Activated effector memory CD4-positive, alpha-beta T cell treated with Interleukin-2 at 50 U/mL for 16 hours (primary cell): Measurements from ENCODE around the gene GRAP2.
A peak's percentile ranks its signal among the peaks of the same experiment; 100 is the strongest.
"Not testable (repeated sequence)": the region's sequence is repeated elsewhere in the genome, so short reads cannot be mapped to it uniquely, and the experiment has no call there.

ENCODE experiments used
- DNase-seq: peaks from one replicate; pipeline ENCODE4 v3.0.0-alpha.2; 2020

The GRAP2 gene

DNA sequence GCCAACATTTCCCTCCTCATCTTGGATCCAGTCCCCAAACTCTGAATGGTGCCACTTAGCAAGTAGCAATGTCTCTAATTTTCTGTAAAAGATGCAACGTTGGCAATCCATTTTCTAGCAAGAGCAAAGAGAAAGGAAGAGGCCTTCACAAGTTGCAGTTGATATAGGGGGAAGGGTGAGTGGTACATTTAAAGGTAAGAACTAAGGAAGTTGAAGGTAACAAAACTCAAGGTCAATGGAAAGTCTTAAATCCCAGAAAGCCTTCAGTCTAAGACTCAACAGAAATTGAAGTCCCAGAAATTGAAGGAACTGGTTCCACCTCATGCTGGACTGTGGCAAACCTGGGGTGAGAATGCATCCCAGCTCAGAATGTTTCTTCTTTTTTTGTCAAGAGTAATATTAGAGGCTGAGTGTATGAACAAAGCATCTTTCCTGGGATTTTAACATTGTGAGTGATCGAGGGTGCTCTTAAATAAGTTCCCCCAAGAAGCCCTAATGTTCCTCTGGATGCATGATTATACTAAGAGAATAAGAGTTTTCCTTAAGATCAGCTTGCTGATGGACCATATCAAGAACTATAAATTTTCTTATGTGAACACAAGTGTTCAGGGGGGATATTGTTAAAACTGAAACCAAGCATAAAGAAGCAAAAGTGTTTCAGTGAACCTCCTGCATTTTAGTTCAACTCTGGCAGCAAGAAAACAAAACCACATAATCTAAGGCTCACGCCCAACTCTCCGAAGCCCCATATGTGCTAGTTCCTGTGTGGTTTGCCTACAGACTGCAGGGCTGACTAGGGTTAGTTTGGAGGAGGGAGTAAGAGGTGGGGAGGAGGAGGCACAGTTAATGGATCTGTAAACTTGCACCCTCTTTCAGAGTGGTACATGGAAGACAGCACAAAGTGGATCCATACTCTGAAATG is at the start of gene GRAP2:
TSS of gene GRAP2 (plus strand) at position 779 of the 922 bp plus-strand sequence. CDS start 46,023 bp downstream, outside the sequence.
- peak; percentile 68 for DNase-seq

DNA sequence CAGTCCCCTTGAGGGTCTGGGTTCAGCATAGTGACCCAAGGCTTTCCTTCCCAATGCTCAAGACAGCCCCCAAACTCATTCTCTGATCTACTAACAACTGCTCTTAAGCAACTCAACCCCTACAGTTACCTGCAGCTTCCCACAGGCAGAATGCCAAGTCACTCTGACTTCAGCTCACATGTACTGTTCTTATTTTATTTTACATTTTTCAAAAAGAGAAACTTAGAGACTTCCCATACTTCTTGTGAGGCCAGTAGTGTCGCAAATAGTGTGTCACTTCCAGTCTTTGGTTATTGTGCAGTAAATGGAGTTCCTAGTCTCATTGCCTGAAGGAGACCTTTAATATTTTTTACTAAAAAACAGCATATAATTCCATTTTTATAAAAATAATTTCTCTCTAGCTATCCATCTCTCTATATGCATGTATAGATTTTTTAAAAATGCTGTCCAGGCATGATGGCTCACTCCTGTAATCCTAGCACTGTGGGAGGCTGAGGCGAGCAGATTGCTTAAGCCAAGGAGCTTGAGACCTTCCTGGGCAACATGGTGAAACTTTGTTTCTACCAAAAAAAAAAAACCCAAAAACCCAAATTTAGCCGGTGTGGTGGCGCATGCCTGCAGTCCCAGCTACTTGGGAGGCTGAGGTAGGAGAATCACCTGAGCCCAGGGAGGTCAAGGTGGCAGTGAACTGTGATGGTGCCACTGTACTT is 49.1 kb upstream of the GRAP2 start:
- DNase-seq, result no peak

DNA sequence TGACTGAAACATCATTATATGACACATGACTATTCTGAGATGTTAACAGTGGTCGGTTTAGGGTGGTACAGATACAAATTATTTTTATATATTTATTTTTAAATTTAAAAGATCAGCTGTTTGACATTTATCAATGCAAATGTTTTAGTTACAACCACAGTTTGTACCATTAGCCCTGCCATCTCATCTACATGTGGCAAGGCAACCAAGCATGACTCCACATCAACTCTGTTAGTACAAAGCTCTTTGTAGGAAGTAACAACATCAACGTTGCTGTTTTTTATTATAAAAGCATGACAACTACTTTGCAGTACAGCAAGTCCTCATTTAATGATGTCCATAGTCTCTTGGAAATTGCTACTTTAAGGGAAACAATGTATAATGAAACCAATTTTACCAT is 48.1 kb upstream of the GRAP2 start:
- no peak for DNase-seq

DNA sequence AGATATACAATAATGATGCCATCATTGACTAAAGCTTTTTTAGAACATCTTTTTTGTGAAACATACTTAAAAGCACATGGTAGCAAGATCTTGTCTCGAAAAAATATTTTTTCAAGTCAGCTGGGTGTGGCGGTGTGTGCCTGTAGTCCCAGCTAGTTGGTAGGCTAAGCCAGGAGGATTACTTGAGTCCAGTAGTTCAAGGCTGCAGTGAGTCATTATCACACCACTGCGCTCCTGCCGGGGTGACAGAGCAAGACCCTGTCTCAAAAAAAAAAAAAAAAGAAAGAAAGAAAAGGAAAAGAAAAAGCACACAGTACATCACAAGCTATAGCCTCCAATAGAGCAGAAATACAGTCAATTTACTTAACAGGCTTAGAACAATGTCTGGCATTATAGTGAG is 44.3 kb upstream of the GRAP2 start:
- no peak for DNase-seq

DNA sequence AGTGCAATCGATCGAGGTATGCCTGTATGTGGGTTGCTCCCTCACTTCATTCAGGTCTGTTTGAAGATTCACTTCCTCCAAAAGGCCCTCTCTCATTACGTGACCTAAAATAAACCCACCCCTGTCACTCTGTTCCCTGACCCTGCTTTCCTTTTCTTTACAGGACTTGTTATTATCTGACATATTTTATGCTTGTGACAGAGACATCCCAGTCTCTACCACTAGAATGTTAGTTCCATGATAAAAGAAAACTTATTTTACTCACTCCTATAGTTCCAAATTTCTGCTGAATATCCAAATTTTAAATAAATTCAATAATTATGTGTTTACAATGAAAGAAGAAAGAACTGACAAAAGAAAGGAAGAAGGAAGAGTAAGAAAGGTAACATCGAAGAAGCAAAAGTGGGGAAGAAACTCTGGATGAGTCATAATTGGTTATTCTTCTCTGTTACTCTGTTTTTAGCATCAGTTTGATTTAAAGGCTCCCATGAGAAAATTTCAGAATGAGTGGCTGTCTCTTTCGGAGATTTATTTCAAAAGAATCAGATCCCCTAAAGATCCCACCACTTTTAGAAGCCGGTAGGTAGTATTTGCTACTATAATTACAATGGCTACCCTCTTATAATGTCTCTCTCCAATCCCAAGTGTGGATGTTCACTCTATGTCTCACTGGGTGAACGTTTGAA is 40.8 kb upstream of the GRAP2 start:
- DNase-seq, result no peak

DNA sequence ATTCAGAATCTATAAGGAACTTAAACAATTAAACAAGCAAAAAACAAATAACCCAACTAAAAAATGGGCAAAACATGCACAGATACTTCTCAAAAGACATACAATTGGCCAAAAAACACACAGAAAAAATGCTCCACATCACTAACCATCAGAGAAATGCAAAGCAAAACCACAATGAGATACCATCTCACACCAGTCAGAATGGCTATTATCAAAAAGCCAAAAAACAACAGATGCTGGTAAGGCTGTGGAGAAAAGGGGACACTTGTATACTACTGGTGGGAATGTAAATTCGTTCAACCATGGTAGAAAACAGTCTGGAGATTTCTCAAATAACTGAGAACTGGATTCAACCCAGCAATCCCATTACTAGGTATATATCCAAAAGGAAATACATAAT is 32.1 kb upstream of the GRAP2 start:
- no peak for DNase-seq

DNA sequence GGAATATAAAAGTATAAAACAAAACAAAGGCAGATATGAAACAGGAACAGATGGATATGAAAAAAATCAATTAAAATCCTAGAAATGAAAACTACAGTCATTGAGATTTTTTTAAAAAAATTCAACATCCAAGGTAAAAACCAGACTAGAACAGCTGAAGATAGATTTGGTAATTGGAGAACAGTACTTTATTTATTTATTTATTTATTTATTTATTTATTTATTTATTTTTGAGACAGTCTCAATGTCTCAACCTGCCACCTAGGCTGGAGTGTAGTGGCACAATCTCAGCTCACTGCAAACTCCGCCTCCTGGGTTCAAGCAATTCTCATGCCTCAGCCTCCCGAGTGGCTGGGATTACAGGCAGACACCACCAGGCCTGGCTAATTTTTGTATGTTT is 31.1 kb upstream of the GRAP2 start:
- DNase-seq, result not testable (repeated sequence)

DNA sequence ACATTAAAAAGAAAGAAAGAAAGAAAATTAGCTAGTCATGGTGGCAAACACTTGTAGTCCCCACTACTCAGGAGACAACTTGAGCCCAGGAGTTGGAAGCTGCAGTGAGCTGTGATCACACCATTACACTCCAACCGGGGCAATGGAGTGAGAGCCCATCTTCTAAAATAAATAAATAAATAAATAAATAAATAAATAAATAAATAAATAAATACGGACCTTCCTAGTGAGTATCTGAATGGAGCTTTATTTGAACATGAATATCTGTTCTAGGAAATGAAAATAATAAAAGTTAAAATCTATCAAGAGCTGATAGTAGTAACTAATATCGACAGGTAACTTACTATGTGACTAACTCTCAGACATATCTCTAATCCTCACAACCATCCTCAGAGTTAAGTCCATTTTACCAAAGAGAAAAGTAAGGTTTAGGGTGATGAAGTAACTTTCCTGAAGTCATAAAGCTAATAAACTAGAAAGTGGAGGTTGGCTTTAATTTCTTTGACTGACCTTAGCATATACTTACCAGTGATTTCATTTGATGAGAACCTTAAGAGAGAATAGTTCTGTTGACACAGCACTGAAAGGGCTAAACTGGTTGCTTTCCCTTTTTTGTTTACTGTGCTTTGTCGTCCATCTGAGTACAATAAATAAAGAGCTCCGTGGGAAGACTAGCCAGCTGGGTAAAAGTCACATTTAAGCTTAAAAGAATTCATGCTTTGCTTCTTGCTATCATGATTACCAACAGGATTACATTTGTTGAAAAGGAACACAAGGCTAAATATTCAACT is 29.7 kb upstream of the GRAP2 start:
- DNase-seq, result no peak

DNA sequence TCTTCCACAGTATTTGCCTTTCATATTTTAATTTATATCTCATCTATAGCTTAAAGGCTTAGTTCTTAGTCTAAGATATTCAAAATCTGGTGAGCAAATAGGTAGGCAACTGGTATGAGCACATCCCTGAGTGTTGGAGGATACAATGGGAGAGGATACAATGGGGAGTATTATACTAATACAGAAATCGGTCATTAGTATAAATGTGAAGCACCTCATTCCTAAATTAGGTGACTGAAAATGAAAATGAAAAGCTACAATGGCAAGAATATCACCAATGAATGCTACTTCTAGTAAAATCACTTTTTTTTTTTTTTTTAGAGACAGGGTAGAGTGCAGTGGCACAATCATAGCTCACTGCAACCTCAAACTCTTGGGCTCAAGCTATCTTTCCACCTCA is 28.3 kb upstream of the GRAP2 start:
- no peak for DNase-seq

DNA sequence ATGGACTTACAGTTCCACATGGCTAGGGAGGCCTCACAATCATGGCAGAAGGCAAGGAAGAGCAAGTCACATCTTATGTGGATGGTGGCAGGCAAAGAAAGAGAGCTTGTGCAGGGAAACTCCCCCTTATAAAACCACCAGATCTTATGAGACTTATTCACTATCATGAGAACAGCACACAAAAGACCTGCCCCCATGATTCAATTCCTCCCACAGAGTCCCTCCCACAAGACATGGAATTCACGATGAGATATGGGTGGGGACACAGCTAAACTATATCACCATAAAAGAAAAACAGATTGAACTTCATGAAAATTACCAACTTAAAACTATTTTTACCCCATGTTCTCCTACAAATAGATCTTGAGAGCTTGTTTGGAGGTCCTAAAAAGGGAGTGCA is 26.9 kb upstream of the GRAP2 start:
- no peak for DNase-seq

DNA sequence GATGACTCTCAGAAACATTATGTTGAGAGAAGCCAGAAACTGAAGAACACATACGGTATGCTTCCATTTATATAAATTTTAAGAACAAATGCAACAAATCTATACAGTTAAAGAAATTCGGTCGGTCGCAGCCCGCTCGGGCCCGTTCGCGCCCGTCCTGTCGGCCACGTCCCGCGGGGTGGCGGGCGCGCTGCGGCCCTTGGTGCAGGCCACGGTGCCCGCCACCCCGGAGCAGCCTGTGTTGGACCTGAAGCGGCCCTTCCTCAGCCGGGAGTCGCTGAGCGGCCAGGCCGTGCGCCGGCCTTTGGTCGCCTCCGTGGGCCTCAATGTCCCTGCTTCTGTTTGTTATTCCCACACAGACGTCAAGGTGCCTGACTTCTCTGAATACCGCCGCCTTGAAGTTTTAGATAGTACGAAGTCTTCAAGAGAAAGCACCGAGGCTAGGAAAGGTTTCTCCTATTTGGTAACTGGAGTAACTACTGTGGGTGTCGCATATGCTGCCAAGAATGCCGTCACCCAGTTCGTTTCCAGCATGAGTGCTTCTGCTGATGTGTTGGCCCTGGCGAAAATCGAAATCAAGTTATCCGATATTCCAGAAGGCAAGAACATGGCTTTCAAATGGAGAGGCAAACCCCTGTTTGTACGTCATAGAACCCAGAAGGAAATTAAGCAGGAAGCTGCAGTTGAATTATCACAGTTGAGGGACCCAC is 25.6 kb upstream of the GRAP2 start:
- DNase-seq, result not testable (repeated sequence)

DNA sequence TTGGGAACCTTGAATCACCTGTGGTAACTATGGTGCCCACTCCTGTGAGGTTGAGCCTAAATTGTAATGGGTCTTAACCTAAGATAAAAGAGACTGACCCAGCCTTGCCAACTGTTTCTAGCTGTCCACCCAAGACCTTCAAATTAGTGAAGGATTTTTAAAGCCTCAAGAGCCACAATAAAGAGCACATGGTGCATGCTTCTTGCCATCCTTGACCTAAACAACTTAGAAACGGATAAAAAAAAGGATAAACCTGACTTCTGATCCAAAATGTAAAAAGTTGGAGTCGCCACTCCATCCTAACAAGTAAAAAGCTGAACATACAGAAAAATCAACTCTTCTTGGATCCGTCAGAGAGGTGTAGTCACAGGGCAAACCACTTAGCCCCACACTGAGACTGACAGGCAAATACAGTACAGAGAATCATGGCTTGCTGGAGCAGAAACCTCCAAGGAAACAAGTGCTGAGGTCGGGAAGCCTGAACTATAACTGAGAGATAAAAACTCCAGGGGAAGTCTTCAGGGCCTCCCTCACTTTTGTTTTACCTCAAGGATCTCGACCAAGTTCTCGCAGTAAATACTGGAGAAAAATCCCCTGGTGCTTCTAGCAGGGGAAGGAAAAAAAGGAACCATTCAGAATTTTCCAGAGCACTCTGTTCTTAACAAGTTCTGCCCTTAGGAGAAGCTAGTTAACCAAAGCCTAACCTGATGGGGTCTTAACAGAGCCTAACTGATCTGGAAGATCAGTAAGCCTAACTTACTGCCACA is 23.6 kb upstream of the GRAP2 start:
- DNase-seq, result no peak

DNA sequence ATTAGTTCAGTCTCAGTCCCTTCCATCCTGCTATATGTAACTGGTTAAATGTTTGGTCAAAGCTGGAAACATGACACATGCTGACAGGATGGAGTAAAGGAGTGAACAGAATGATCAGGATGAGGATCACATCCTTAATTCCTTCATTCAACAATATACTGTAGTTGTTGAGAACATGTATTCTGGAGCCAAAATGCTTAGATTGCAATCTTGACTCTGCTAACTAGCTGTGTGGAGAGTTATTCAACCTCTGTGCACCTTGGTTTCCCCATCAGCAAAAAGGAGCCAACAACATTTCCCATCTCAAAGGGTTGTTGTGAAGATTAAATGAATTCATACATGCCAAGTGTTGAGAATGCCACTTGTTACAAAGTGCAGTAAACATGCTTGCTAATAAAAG is 20.2 kb upstream of the GRAP2 start:
- no peak for DNase-seq

DNA sequence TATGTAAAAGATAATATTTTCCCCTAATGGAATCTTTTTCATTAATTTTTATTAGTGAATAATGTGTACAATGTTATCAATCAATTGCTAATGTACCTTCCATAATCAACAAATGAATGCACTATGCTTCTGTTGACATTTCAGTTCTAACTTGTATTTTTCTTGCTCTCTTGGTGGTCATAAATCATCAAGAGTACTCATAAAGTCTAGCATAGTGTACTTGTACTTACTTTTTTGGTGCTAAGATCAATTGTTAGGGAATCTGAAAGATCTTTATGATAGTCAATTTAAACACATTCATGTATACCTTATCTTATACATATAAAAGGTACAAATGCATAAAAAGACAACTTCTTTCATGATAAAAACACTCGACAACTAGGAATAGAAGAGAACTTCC is 17.8 kb upstream of the GRAP2 start:
- DNase-seq, result no peak

DNA sequence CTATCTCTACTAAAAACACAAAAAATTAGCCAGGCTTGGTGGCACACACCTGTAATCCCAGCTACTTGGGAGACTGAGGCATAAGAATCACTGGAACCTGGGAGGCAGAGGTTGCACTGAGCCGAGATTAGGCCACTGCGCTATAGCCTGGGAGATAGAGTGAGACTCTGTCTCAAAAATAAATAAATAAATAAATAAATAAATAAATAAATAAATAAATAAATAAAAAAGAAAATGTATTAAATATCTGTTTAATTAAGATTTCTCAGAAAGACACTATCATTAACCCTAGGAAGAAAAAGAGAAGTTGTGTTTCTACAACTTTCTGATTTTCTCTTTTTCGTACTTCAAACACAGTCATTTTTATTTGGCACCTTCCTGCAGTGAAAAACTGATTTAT is 11.0 kb upstream of the GRAP2 start:
- DNase-seq, result not testable (repeated sequence)

DNA sequence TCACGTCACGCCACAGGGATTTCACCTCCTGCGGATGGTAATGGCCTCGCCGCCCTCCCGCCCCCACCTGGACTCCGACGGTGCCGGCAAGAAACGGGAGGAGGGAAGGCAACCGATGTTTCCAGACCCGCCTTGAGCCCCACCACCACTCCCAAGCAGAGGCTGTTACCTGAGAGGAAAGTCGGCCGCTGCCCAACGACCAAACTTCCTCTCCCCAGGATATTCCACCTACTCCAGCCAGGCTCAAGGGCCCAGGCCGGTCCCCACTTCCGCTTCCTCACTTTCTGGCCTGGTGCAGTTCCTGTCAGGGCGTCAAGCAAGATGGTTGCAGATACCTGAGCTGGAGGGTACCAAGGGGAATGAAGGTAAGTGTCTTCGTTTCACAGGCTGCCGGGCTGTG is 7.4 kb upstream of the GRAP2 start, which contains the start of gene ENTHD1:
TSS of gene ENTHD1 (minus strand) at position 235 of the 400 bp plus-strand sequence. CDS start 6,012 bp downstream, outside the sequence.
- DNase-seq, result no peak

DNA sequence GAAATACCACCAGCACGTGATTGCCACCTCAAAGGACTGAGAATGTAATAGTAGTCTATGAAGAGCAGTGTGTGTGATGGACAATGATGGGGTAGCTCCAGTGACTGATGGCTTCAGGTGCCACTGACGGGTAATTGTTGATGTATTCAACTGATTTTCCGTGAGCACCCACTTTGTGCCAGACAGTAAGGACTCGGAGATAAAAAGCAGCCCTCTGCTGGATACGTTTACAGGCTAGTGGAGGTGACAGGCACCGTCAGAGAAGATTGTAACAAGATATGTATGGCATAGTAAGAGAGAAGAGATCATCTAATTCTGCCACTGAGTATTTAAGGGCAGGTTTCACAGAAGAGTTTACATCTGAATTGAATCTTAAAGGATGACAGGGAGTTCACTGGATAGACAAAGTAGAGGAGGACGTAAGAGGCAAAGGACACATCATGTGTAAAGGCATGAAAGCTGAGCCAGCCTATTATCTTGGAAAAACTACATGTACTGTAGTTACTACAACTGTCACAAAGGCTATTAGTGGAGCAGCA is 6.3 kb upstream of the GRAP2 start:
- no peak for DNase-seq

DNA sequence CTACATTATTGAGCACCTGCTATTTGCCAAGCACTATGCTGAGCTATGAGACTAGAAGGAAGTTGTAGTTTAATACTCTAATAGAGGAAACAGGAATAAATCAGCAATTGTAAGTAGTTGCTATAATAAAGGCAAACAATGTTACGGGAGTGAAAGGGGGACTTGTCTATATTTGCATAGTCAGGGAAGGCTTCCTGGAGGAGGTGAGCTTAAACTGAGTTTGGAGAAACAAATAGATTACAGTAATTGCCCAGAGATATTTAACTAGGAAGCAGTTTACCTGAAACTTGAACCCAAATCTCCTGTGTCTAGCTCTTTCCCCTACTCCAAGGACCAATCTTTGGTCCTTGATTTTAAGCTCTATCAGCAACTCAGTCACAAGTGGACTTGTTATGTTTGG is 5.2 kb upstream of the GRAP2 start:
- DNase-seq, result no peak

DNA sequence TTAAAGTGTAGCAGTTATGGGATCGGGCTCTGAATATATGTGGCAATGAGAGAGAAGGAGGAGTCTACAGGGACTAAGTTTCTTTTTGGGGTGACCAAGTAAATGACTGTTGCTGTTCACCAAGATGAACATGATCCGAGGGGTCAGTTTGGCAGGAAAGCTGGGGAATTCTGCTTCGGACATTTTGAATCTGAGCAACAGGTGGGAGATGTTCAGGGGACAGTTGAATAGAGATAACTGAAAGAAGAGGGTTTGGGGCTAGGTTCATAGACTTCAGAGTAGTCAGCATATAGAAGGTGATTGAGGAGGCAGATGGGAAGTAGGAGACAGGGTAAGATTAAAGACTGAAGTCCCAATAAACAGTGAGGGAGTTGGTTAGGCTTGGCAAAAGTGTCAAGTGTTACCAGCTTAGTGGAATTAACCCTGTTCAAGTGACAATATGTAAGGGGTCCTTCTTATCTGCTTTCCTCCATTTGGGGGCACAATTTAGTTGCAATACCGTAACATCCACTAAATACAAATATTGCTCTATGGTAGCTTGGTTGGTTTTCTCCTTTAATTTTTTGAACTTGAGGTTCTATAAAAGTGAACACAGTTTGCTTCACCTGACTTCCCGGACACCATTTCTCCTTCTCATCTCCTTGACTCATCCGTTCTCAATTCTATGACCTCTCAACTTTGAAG is 4.4 kb upstream of the GRAP2 start:
- DNase-seq, result no peak

DNA sequence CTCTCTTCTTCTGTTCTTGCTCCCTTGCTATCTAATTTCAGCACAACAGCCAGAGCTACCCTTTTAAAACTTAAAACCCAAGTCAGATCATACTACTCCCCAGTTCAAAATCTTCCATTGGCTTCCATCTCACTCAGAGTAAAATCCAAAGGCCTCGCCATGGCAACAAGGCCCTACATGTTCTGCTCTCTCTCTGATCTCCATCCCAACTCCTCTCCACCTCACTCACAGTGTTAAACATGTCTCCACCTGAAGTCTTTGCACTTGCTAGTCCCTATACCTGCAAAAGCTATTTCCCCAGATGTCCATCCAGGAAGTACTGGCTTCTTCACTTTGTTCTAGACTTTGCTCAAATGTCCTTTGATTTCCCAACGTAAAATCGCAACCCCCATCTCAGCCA is 3.0 kb upstream of the GRAP2 start:
- no peak for DNase-seq
